Smooth muscle cell (in vitro differentiated cells): ENCODE data around the gene C2. TPM values are rescaled to one million over a fixed set of nuclear protein-coding genes. Genes with fewer than 3 reads are reported as not detected.

Experiments used
- DNase-seq: peaks from one replicate; lab custom pipeline; 2025; ENCODE audit not compliant: unreplicated experiment; lab: John Stamatoyannopoulos, UW
- H2AFZ ChIP-seq: fragments of 200-600 bp; sonication (generic); 2 replicates; pipeline ENCODE4 v1.6.0; 2016; ENCODE audit warnings: antibody characterized with exemption, low read depth, mild to moderate bottlenecking
- H3F3A ChIP-seq: fragments of 200-600 bp; sonication (generic); 2 replicates; pipeline ENCODE4 v1.6.0; 2017; ENCODE audit warnings: antibody characterized with exemption, low read depth
- H3K27ac ChIP-seq: fragments of 200-600 bp; sonication (generic); 2 replicates; pipeline ENCODE4 v1.5.1; 2016; ENCODE audit warnings: low read depth, mild to moderate bottlenecking
- H3K27me3 ChIP-seq: fragments of 200-600 bp; sonication (generic); 2 replicates; pipeline ENCODE4 v1.6.1; 2016; ENCODE audit warnings: low read depth, mild to moderate bottlenecking
- H3K36me3 ChIP-seq: fragments of 200-600 bp; sonication (generic); 2 replicates; pipeline ENCODE4 v1.5.1; 2016; ENCODE audit warnings: low read depth
- H3K4me1 ChIP-seq: fragments of 200-600 bp; sonication (generic); 2 replicates; pipeline ENCODE4 v1.5.1; 2016; ENCODE audit warnings: low read depth
- H3K4me2 ChIP-seq: fragments of 200-600 bp; sonication (generic); 2 replicates; pipeline ENCODE4 v1.6.0; 2016; ENCODE audit warnings: mild to moderate bottlenecking
- H3K4me3 ChIP-seq: fragments of 200-600 bp; sonication (generic); 2 replicates; pipeline ENCODE4 v1.5.1; 2016; ENCODE audit warnings: mild to moderate bottlenecking
- H3K79me2 ChIP-seq: fragments of 200-600 bp; sonication (generic); 2 replicates; pipeline ENCODE4 v1.6.0; 2016; ENCODE audit warnings: low read depth, mild to moderate bottlenecking
- H3K9ac ChIP-seq: fragments of 200-600 bp; sonication (generic); 2 replicates; pipeline ENCODE4 v1.6.0; 2016; ENCODE audit warnings: low read depth
- H3K9me3 ChIP-seq: fragments of 200-600 bp; sonication (generic); replicated peaks from 2 replicates; pipeline ENCODE4 v1.5.1; 2016; ENCODE audit warnings: low read depth
- H4K20me1 ChIP-seq: fragments of 200-600 bp; sonication (generic); 2 replicates; pipeline ENCODE4 v1.6.0; 2016; ENCODE audit warnings: low read depth
- WGBS: methylation state at CpG from one replicate; pipeline ENCODE4 v1.1.7; 2016; ENCODE audit warnings: low lambda C conversion rate; 5-methylcytosine and 5-hydroxymethylcytosine counted together
- polyA plus RNA-seq: library from polyadenylated mRNA; unstranded; fragments of >200 nt; fragmentation: Nextera tagmentation; extraction: Ambion mirVana; gene quantifications from 2 replicates; pipeline ENCODE4 v1.2.1, GENCODE V29; 2016
- total RNA-seq: library from RNA; depleted of rRNA; stranded (reverse); fragments of >200 nt; gene quantifications from 2 replicates; pipeline ENCODE4 v1.2.3, GENCODE V29; 2014
- TF ChIP-seq, protein P1 (sequence below): fragments of 200-600 bp; sonication (generic); IDR thresholded peaks from 2 replicates; pipeline ENCODE4 v1.5.1; 2017; ENCODE audit warnings: borderline replicate concordance, mild to moderate bottlenecking, antibody characterized with exemption; ENCODE audit not compliant: insufficient read depth, poor library complexity, severe bottlenecking

The C2 gene
- total and polyA plus RNA-seq, 2 experiments from 2014 or later, result 0.37 TPM; not detected in 1

DNA sequence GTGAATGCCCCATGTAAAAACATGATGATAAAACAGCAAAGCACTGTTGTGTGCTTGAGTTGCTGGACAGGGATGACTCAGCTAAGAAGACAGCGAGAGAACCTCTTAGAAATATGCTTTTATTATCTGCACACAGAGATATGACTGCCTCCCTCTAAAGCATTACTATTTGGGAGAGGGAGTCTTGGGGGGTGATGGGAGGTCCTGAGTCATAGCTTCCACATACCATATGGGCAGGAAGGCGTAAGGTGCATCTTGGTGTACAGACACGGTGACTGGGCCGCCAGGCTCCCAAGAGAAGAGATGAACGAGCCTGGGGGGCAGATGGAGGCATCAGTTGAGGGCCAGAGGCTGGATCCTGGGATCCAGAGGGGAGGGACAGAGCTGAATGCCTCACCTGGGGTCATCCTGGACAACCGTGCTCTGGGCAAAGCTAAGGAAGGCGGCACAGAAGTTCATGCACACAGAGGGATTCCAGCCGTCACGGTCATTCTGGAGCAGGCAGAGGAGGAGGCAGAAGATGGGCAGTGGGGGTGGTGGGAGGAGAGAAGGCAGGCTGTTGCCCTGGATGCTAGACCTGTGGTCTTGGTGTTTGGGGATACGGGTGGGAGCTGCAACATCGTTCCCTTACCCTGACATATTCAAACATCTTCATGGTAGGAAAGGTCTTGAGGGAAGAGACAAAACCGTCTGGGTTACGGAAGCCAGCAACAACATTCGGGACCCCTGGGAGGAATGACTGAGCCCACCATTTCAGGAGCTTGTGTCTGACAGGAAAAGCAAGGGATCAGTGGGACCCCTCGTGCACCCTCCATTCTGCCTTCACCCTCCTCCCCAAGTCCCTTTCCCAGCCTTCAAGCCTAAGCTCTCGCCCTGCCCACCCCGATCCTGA is 42.4 kb downstream of the C2 start:
- no peak overlapping the region for H3K4me3 ChIP-seq
- no peaks in the 10 kb centered on the region for H3F3A ChIP-seq
- no peak overlapping the region for H3K9ac ChIP-seq
- WGBS, result 89% methylated on average over 17 of the region's 17 CpGs
- H3K9me3 ChIP-seq, result no peaks in the 10 kb centered on the region
- no peak for DNase-seq
- peak overlapping the region; percentile 96 for H3K27ac ChIP-seq
- peaks cover 14% of the 10 kb centered on the region for H3K4me1 ChIP-seq
- TF ChIP-seq, protein P1, sequence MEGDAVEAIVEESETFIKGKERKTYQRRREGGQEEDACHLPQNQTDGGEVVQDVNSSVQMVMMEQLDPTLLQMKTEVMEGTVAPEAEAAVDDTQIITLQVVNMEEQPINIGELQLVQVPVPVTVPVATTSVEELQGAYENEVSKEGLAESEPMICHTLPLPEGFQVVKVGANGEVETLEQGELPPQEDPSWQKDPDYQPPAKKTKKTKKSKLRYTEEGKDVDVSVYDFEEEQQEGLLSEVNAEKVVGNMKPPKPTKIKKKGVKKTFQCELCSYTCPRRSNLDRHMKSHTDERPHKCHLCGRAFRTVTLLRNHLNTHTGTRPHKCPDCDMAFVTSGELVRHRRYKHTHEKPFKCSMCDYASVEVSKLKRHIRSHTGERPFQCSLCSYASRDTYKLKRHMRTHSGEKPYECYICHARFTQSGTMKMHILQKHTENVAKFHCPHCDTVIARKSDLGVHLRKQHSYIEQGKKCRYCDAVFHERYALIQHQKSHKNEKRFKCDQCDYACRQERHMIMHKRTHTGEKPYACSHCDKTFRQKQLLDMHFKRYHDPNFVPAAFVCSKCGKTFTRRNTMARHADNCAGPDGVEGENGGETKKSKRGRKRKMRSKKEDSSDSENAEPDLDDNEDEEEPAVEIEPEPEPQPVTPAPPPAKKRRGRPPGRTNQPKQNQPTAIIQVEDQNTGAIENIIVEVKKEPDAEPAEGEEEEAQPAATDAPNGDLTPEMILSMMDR, result no peak
- peaks cover 9% of the 10 kb centered on the region for H3K36me3 ChIP-seq
- H4K20me1 ChIP-seq, result no peaks in the 10 kb centered on the region
- H2AFZ ChIP-seq, result no peak overlapping the region
- peaks cover 24% of the 10 kb centered on the region for H3K79me2 ChIP-seq
- no peak overlapping the region for H3K4me2 ChIP-seq
- H3K27me3 ChIP-seq, result no peaks in the 10 kb centered on the region

GRCh38 chr6:31970604-31971271 is 43.2 kb downstream of the C2 start:
- Histone ChIP-seq H3K27ac (peak overlapping the region; percentile 96), H3K4me3 (peak overlapping the region; percentile 60), H3K27me3 (no peaks in the 10 kb centered on the region), H4K20me1 (no peaks in the 10 kb centered on the region), H3K9me3 (no peaks in the 10 kb centered on the region), H3K4me2 (peak overlapping the region; percentile 97), H3K36me3 (peaks cover 6% of the 10 kb centered on the region), H3K79me2 (peaks cover 24% of the 10 kb centered on the region), H3K4me1 (peaks cover 14% of the 10 kb centered on the region), H2AFZ (no peak overlapping the region), H3F3A (no peaks in the 10 kb centered on the region), H3K9ac (peak overlapping the region; percentile 94)
- no peak for DNase-seq
- 97% methylated on average over 18 of the region's 18 CpGs for WGBS
- TF ChIP-seq, protein P1, result no peak

DNA sequence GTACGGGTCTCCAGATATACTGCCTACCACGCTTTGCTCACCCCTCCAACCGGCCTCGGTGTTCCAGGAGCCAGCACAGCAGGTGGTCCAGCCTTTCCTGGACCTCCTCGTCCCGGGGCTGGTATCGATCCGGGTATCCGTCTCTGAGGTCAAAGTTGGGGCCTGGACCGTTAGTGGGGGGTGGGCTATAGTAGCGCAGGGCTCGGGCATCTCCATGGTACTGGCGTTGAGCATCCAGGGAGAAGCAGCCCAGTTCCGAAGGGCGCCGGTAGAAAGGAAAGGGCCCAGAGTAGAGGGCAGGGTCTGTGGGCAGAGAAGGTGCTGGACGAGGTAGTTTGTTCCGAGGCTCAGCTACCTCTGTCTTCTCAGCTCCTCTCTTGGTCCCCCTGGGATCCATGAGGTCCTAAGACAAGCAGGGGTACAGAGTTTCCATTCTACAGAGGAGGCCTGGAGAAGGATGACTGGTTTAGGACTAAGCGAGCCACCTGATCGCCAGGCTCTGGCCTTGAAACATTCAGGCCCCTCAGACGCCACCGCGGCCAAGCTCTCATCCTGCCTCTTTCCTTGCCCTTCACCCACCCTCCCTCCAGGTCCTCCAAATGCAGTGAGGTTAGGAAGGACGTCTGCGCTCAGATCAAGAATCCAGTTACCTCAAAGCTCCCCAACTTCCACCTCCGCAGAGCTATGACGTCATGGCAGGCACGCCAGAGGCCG is 43.9 kb downstream of the C2 start:
- peak overlapping the region; percentile 54 for H2AFZ ChIP-seq
- H3K9me3 ChIP-seq, result no peaks in the 10 kb centered on the region
- TF ChIP-seq, protein P1, result no peak
- no peaks in the 10 kb centered on the region for H3F3A ChIP-seq
- H4K20me1 ChIP-seq, result no peaks in the 10 kb centered on the region
- peak overlapping the region; percentile 96 for H3K27ac ChIP-seq
- WGBS, result 60% methylated on average over 29 of the region's 29 CpGs
- no peak for DNase-seq
- peak overlapping the region; percentile 60 for H3K4me3 ChIP-seq
- peaks cover 14% of the 10 kb centered on the region for H3K4me1 ChIP-seq
- H3K36me3 ChIP-seq, result no peaks in the 10 kb centered on the region
- no peaks in the 10 kb centered on the region for H3K27me3 ChIP-seq
- H3K9ac ChIP-seq, result peak overlapping the region; percentile 94
- H3K4me2 ChIP-seq, result peak overlapping the region; percentile 97
- H3K79me2 ChIP-seq, result peaks cover 24% of the 10 kb centered on the region
